Fibroblast of mammary gland (primary cell): ENCODE data around the gene SPECC1.

ENCODE experiments used
- DNase-seq: peaks from one replicate; pipeline ENCODE4 v3.0.0-alpha.2; 2010; ENCODE audit warnings: low read depth
- H3K4me3 ChIP-seq: 2 replicates; pipeline ENCODE4 v1.5.1; 2011; ENCODE audit warnings: low read depth, mild to moderate bottlenecking, low read length, moderate library complexity; ENCODE audit not compliant: control insufficient read depth
- TF ChIP-seq, protein P1 (sequence below): conservative IDR thresholded peaks from 2 replicates; pipeline ENCODE4 v1.5.1; 2011; ENCODE audit warnings: low read depth, low read length, inconsistent platforms; ENCODE audit not compliant: control insufficient read depth, insufficient read depth

SPECC1 gene

GRCh38 chr17:20263595-20263994, 254.4 kb downstream of the SPECC1 start:
- TF ChIP-seq, protein P1, sequence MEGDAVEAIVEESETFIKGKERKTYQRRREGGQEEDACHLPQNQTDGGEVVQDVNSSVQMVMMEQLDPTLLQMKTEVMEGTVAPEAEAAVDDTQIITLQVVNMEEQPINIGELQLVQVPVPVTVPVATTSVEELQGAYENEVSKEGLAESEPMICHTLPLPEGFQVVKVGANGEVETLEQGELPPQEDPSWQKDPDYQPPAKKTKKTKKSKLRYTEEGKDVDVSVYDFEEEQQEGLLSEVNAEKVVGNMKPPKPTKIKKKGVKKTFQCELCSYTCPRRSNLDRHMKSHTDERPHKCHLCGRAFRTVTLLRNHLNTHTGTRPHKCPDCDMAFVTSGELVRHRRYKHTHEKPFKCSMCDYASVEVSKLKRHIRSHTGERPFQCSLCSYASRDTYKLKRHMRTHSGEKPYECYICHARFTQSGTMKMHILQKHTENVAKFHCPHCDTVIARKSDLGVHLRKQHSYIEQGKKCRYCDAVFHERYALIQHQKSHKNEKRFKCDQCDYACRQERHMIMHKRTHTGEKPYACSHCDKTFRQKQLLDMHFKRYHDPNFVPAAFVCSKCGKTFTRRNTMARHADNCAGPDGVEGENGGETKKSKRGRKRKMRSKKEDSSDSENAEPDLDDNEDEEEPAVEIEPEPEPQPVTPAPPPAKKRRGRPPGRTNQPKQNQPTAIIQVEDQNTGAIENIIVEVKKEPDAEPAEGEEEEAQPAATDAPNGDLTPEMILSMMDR: no peak
- H3K4me3 ChIP-seq: no peak overlapping the region
- DNase-seq: peak; percentile 28

- no peak for DNase-seq
- no peak overlapping the region for H3K4me3 ChIP-seq
- TF ChIP-seq, protein P1: no peak
These were observed 255.8 kb downstream of the SPECC1 start for GRCh38 chr17:20264996-20265395.

DNA sequence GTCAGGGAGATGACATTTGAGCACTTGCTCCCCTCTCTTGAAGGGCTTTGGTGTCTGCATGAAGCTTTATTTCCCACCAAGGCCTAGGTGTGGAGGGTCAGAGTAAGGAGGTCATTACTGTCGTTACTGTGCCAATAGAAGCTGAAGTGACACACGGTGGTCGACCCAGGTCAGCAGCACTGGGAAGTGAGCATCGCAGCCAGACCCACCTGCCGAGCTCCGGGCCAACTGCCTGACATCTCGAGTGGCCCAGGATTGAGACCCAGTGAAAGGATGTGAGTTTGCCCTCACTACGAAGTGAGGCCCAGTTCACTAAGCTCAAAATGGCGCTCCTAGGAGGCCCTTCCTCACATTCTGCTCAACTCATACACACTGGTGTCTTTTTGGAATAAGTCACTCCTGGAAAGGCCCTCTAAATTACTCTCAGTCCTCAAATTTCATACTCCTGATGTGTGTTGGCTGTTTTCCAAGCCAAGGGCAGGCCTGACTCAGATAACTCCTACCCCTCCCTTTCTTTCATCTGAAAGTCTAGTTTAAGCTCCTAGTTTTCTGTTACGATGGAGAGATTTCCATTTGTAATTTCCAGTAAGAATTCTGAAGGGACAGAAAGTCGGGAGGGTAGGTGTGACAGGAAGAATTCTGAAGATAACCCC, 257.8 kb downstream of the SPECC1 start:
- no peak overlapping the region for H3K4me3 ChIP-seq
- TF ChIP-seq, protein P1: no peak
- peak; percentile 68 for DNase-seq

DNA sequence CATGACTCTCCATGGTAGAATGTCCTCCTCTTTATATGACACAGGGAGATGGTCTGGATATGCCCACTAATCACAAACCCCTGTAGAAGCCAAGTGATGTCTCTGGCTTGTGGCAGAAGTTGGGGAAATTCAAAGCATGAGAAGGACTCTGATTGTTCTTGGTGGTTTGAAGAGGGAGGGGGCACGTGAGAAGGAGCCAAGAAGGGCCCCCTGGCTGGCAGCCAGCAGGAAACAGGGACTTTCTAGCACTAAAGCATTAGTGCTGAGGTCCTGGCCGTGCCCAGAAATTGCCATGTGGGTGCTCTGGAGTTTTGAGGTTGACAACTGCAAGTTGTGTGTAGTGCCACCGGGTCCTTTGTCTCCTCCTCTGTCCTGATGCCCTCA, 258.3 kb downstream of the SPECC1 start:
- no peak overlapping the region for H3K4me3 ChIP-seq
- no peak for DNase-seq
- TF ChIP-seq, protein P1: no peak

GRCh38 chr17:20270369-20270768, 261.2 kb downstream of the SPECC1 start:
- H3K4me3 ChIP-seq: no peak overlapping the region
- no peak for DNase-seq
- TF ChIP-seq, protein P1: no peak

DNA sequence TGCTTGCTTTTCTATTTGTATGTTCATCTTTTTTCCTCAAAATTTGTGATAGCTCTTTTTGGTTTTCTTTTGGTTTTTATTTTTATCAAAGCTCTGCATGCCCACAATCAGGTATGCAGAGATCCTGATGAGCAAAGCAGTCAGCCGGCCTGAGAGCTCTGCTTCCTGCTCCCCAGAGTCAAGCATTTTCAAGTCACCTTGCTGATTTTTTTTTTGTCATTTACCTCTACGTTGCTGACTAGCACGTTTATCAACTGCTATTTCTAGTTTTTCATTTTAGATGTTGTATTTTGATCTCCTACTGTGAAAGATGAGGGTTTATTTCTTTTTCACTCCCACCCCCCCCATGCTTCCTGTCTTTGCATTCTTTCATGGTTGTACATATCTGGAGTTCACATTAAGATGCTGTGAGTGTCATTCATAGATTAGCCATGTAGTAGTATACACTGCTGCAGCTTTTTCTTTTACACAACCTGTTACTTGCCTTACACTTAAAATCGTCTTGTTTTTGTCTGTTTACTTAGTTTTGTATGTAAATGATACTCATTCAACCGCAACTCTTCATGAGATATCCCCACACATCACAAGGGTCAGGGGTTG, 262.0 kb downstream of the SPECC1 start:
- TF ChIP-seq, protein P1: no peak
- no peak overlapping the region for H3K4me3 ChIP-seq
- no peak for DNase-seq
